T47D (cell line): Measurements from ENCODE around the gene MED19.

Experiments
- DNase-seq, 2 experiments: peaks; one replicate each; pipeline versions ENCODE4 v3.0.0 to v3.0.0-alpha.2; 2011 to 2012; ENCODE audit warnings: low read depth in 1 of 2, low spot score in 1 of 2
- JUND ChIP-seq: IDR thresholded peaks from 2 replicates; pipeline ENCODE4 v1.6.1; 2012; ENCODE audit warnings: low read depth
- in situ Hi-C: cut with HindIII; loops from 2 replicates; pipeline ENCODE4 v1.10.0; 2016; ENCODE audit warnings: low sequenced_read_pairs, low pct_unique_long_range_greater_than_20kb

The MED19 gene

GRCh38 chr11:57711414-57712255 lies at the start of gene MED19:
TSS of gene MED19 (minus strand) at chr11:57712215. CDS start at chr11:57712179, 36 bp downstream.
- in situ Hi-C loops = no loop called here
- DNase-seq = peak; percentile 87 to 99
- no peak for TF ChIP-seq JUND

GRCh38 chr11:57758174-57758573 lies 46.2 kb upstream of the MED19 start:
- in situ Hi-C loops = no loop called here
- DNase-seq = no peak

GRCh38 chr11:57752954-57753353 lies 40.9 kb upstream of the MED19 start:
- no peak for DNase-seq
- in situ Hi-C loops = no loop called here
- no peak for TF ChIP-seq JUND

More at GRCh38 chr11:57758174-57758573, 46.2 kb upstream of the MED19 start:
- no peak for TF ChIP-seq JUND

GRCh38 chr11:57751676-57752253 lies 39.8 kb upstream of the MED19 start, which contains the start of gene BTBD18:
TSS of gene BTBD18 (minus strand) at chr11:57751819. CDS start at chr11:57751188, 631 bp downstream.
- in situ Hi-C loops = no loop called here
- peak; percentile 81 to 92 for DNase-seq
- TF ChIP-seq JUND = no peak

GRCh38 chr11:57751176-57751575 lies 39.2 kb upstream of the MED19 start:
- in situ Hi-C loops = no loop called here
- DNase-seq = no peak
- no peak for TF ChIP-seq JUND

- in situ Hi-C loops = no loop called here
- no peak for DNase-seq
- TF ChIP-seq JUND = no peak
These were observed 34.9 kb upstream of the MED19 start for GRCh38 chr11:57746920-57747319.

- no peak for TF ChIP-seq JUND
- DNase-seq = no peak
- in situ Hi-C loops = no loop called here
These were observed 33.2 kb upstream of the MED19 start for GRCh38 chr11:57745206-57745605.

GRCh38 chr11:57744357-57744756 lies 32.3 kb upstream of the MED19 start:
- in situ Hi-C loops = no loop called here
- TF ChIP-seq JUND = no peak
- no peak for DNase-seq

- TF ChIP-seq JUND = no peak
- no peak for DNase-seq
- in situ Hi-C loops = no loop called here
These were observed 30.1 kb upstream of the MED19 start for GRCh38 chr11:57742087-57742452.

GRCh38 chr11:57741132-57742086 lies 29.4 kb upstream of the MED19 start, which contains the start of gene SELENOH:
TSS of gene SELENOH (plus strand) at chr11:57741491. CDS start at chr11:57741596, 105 bp downstream.
- in situ Hi-C loops = no loop called here

GRCh38 chr11:57735619-57736298 lies 23.7 kb upstream of the MED19 start:
- in situ Hi-C loops = no loop called here
- no peak for TF ChIP-seq JUND
- no peak for DNase-seq

More at GRCh38 chr11:57741132-57742086, 29.4 kb upstream of the MED19 start, which contains the start of gene SELENOH:
- DNase-seq = peak; percentile 88 to 99
- TF ChIP-seq JUND = no peak

- in situ Hi-C loops = no loop called here
- no peak for TF ChIP-seq JUND
- DNase-seq = no peak
These were observed 20.6 kb upstream of the MED19 start for GRCh38 chr11:57732661-57733060.
